HG03575 (cell line): ENCODE measurements around the gene NR2F2.

Source experiments
- ATAC-seq: cut with Tn5 transposase; IDR thresholded peaks from one replicate; pipeline ENCODE4 v1.9.1; 2021; ENCODE audit not compliant: unreplicated experiment, insufficient number of reproducible peaks, low FRiP score; ENCODE audit errors: extremely low read depth

The NR2F2 gene

GRCh38 chr15:96339619-96340347, 9.3 kb downstream of the NR2F2 start:
- no peak for ATAC-seq

GRCh38 chr15:96340348-96340597, 9.8 kb downstream of the NR2F2 start:
- ATAC-seq, result no peak

- ATAC-seq, result no peak
Observed at GRCh38 chr15:96340598-96341512, 10.4 kb downstream of the NR2F2 start.

- no peak for ATAC-seq
Observed at GRCh38 chr15:96341513-96342405, 11.3 kb downstream of the NR2F2 start.

GRCh38 chr15:96342406-96343112, 12.1 kb downstream of the NR2F2 start:
- ATAC-seq, result no peak

GRCh38 chr15:96343113-96344059, 12.9 kb downstream of the NR2F2 start:
- ATAC-seq, result no peak

- no peak for ATAC-seq
Observed at GRCh38 chr15:96344060-96344705, 13.7 kb downstream of the NR2F2 start.

- no peak for ATAC-seq
Observed at GRCh38 chr15:96344706-96345559, 14.4 kb downstream of the NR2F2 start.

- ATAC-seq, result peak; percentile 60
Observed at GRCh38 chr15:96345560-96346399, 15.3 kb downstream of the NR2F2 start.

- ATAC-seq, result no peak
Observed at GRCh38 chr15:96346409-96346970, 16.0 kb downstream of the NR2F2 start.

GRCh38 chr15:96347181-96348111, 16.9 kb downstream of the NR2F2 start:
- ATAC-seq, result no peak

- ATAC-seq, result no peak
Observed at GRCh38 chr15:96348112-96349027, 17.9 kb downstream of the NR2F2 start.

- ATAC-seq, result no peak
Observed at GRCh38 chr15:96349034-96349856, 18.7 kb downstream of the NR2F2 start.
